GM23338 (cell line): Measurements from ENCODE around the gene MAPK4. TPM values are rescaled to one million over a fixed set of nuclear protein-coding genes. Genes with fewer than 3 reads are reported as not detected.

Experiments used
- CREB1 ChIP-seq: fragments of 250-450 bp; sonication (Bioruptor Pico); IDR thresholded peaks from 2 replicates; pipeline ENCODE4 v1.5.0; 2020; ENCODE audit warnings: low read depth, mild to moderate bottlenecking, moderate library complexity
- ETS1 ChIP-seq: IDR thresholded peaks from 2 replicates; pipeline ENCODE4 v1.6.1; 2016; ENCODE audit warnings: antibody characterized with exemption
- EZH2 ChIP-seq: fragments of 200-600 bp; sonication (generic); IDR thresholded peaks from one replicate; pipeline ENCODE4 v1.8.0; 2017; ENCODE audit warnings: antibody characterized with exemption, mild to moderate bottlenecking, low read depth; ENCODE audit not compliant: unreplicated experiment
- EZH2phosphoT487 ChIP-seq: fragments of 200-600 bp; sonication (generic); IDR thresholded peaks from one replicate; pipeline ENCODE4 v1.8.1; 2018; ENCODE audit warnings: antibody characterized with exemption; ENCODE audit not compliant: unreplicated experiment
- JUNB ChIP-seq: IDR thresholded peaks from one replicate; pipeline ENCODE4 v1.6.1; 2016; ENCODE audit warnings: antibody characterized with exemption; ENCODE audit not compliant: unreplicated experiment
- NANOG ChIP-seq: IDR thresholded peaks from 2 replicates; pipeline ENCODE4 v1.6.1; 2016; ENCODE audit warnings: antibody characterized with exemption, borderline replicate concordance
- POLR2AphosphoS5 ChIP-seq: IDR thresholded peaks from 2 replicates; pipeline ENCODE4 v1.6.1; 2016; ENCODE audit warnings: antibody characterized with exemption, low read depth
- REST ChIP-seq: IDR thresholded peaks from one replicate; pipeline ENCODE4 v1.6.1; 2018; ENCODE audit warnings: antibody characterized with exemption; ENCODE audit not compliant: unreplicated experiment
- STAT1 ChIP-seq: IDR thresholded peaks from one replicate; pipeline ENCODE4 v1.6.1; 2016; ENCODE audit warnings: antibody characterized with exemption; ENCODE audit not compliant: unreplicated experiment
- ZNF114 ChIP-seq: fragments of 250-450 bp; sonication (Bioruptor Pico); IDR thresholded peaks from 2 replicates; pipeline ENCODE4 v1.5.0; 2020; ENCODE audit warnings: mild to moderate bottlenecking, moderate library complexity
- ZNF331 ChIP-seq: fragments of 250-450 bp; sonication (Bioruptor Pico); IDR thresholded peaks from 2 replicates; pipeline ENCODE4 v1.5.0; 2020; ENCODE audit warnings: low read depth, mild to moderate bottlenecking, moderate library complexity
- ZNF462 ChIP-seq: fragments of 250-450 bp; sonication (Bioruptor Pico); IDR thresholded peaks from 2 replicates; pipeline ENCODE4 v1.5.0; 2020; ENCODE audit warnings: mild to moderate bottlenecking, moderate library complexity
- polyA plus RNA-seq: library from polyadenylated mRNA; unstranded; fragments of >200 nt; fragmentation: Nextera tagmentation; extraction: Ambion mirVana; gene quantifications from 2 replicates; pipeline ENCODE4 v1.2.1, GENCODE V29; 2016
- total RNA-seq: library from RNA; depleted of rRNA; stranded (reverse); fragments of >200 nt; shearing (Covaris generic); gene quantifications from 2 replicates; pipeline ENCODE4 v1.2.3, GENCODE V29; 2014

The MAPK4 gene
- total and polyA plus RNA-seq, 2 experiments from 2014 or later = 1.3 to 4.4 TPM

GRCh38 chr18:50729986-50730385, 170.1 kb downstream of the MAPK4 start (continued):
- TF ChIP-seq ZNF462 (CRISPR knock-in tag) = no peak
- no peak for TF ChIP-seq POLR2AphosphoS5
- no peak for TF ChIP-seq STAT1
- no peak for TF ChIP-seq REST
- TF ChIP-seq NANOG = no peak
- TF ChIP-seq ZNF331 (CRISPR knock-in tag) = no peak
- no peak for TF ChIP-seq JUNB
- TF ChIP-seq CREB1 (CRISPR knock-in tag) = no peak
- TF ChIP-seq ZNF114 (CRISPR knock-in tag) = no peak
- TF ChIP-seq EZH2 = no peak
- TF ChIP-seq EZH2phosphoT487 = no peak
- no peak for TF ChIP-seq ETS1
